ENCODE measurements around the gene LRP1B.

- TF ChIP-seq EZH2 (IDR thresholded peaks at IDR 0.05; ENCODE audit: borderline replicate concordance, insufficient read depth, low read depth, low read length, poor library complexity, severe bottlenecking) (no peak), CTCF (IDR thresholded peaks at IDR 0.05) (no peak)
These were observed 69.1 kb downstream of the LRP1B start for GRCh38 chr2:142061733-142062132.
